HepG2 (cell line): ENCODE results near the gene FUOM. TPM values are rescaled to one million over a fixed set of nuclear protein-coding genes. Genes with fewer than 3 reads are reported as not detected.

Source experiments
- ATAC-seq: fragments of 200-7000 bp; cut with Tn5 transposase; 3 replicates; pipeline ENCODE4 v1.9.1; 2020; ENCODE audit warnings: mild to moderate bottlenecking, moderate library complexity
- BruUV-seq: library from RNA; stranded (reverse); fragments of 400-500 nt; replicated peaks from 2 replicates; lab custom pipeline; 2021; lab: Mats Ljungman, UMichigan
- CTCF ChIA-PET: fragments of 300-600 bp; formaldehyde crosslinking; extraction: SDS; loops from one replicate; lab custom pipeline; 2021; ENCODE audit warnings: low total read pairs, inconsistent platforms, low intra/inter-chr PET ratio; lab: Yijun Ruan, JAX
- POLR2A ChIA-PET: fragments of 350-600 bp; sonication (Branson Sonifier 250); formaldehyde crosslinking; loops from one replicate; lab custom pipeline; 2020; ENCODE audit warnings: antibody characterized with exemption, inconsistent platforms; lab: Yijun Ruan, JAX
- DNase-seq: peaks from one replicate; pipeline ENCODE4 v3.0.0-alpha.2; 2015; ENCODE audit warnings: low spot score
- FAIRE-seq: peaks from 3 replicates; lab custom pipeline; 2011; peaks lifted over from hg19 to GRCh38; lab: Jason Lieb, UNC
- H2AFZ ChIP-seq: one replicate; pipeline ENCODE4 v1.6.1; 2011; ENCODE audit warnings: low read length, inconsistent platforms
- H3K27ac ChIP-seq: fragments of 300-600 bp; 3 replicates; pipeline ENCODE4 v1.8.0; 2011; ENCODE audit warnings: mixed run types, mild to moderate bottlenecking, mixed read lengths, low read length, inconsistent platforms; ENCODE audit not compliant: insufficient read depth; ENCODE audit errors: extremely low read length
- H3K27me3 ChIP-seq, 2 experiments: fragments of 200-600 bp in 1 of 2; 2 replicates in 1 of 2; 3 replicates in 1 of 2; pipeline versions ENCODE4 v1.6.0 to v1.8.0; 2011; ENCODE audit warnings: low read length in 2 of 2, mild to moderate bottlenecking in 2 of 2, moderate library complexity in 2 of 2, inconsistent platforms in 1 of 2; ENCODE audit not compliant: insufficient read depth in 2 of 2, control insufficient read depth in 1 of 2
- H3K36me3 ChIP-seq, 2 experiments: fragments of 200-600 bp in 1 of 2; replicated peaks in 1 of 2; 2 replicates in 1 of 2; 3 replicates in 1 of 2; pipeline versions ENCODE4 v1.5.1 to v1.8.0; 2011; ENCODE audit warnings: low read length in 2 of 2, inconsistent platforms in 1 of 2; ENCODE audit not compliant: insufficient read depth in 2 of 2, control insufficient read depth in 1 of 2
- H3K4me1 ChIP-seq: 2 replicates; pipeline ENCODE4 v1.5.1; 2012; ENCODE audit warnings: low read length, inconsistent platforms; ENCODE audit not compliant: insufficient read depth
- H3K4me2 ChIP-seq: 2 replicates; pipeline ENCODE4 v1.6.0; 2011; ENCODE audit warnings: low read depth, low read length, inconsistent platforms
- H3K4me3 ChIP-seq, 3 experiments: fragments of 200-600 bp in 1 of 3; sonication (generic), shearing (Covaris generic) in 1 of 3; replicated peaks in 1 of 3; 2 replicates each; pipeline ENCODE4 v1.5.1; 2011 to 2016; ENCODE audit warnings: low read length in 3 of 3, inconsistent platforms in 2 of 3, low read depth in 2 of 3, mild to moderate bottlenecking in 2 of 3, control low read depth in 1 of 3, mixed read lengths in 1 of 3; ENCODE audit not compliant: insufficient read depth in 1 of 3
- H3K79me2 ChIP-seq: one replicate; pipeline ENCODE4 v1.6.1; 2011; ENCODE audit warnings: low read length, inconsistent platforms; ENCODE audit not compliant: insufficient read depth
- H3K9ac ChIP-seq: 2 replicates; pipeline ENCODE4 v1.6.0; 2011; ENCODE audit warnings: mild to moderate bottlenecking, low read depth, low read length, inconsistent platforms; ENCODE audit not compliant: insufficient read depth
- H3K9me3 ChIP-seq: 2 replicates; pipeline ENCODE4 v1.5.1; 2012; ENCODE audit warnings: mild to moderate bottlenecking, low read length
- H4K20me1 ChIP-seq: 2 replicates; pipeline ENCODE4 v1.6.0; 2011; ENCODE audit warnings: inconsistent platforms, mild to moderate bottlenecking, low read length, moderate library complexity; ENCODE audit not compliant: insufficient read depth
- EED ChIP-seq: sonication (generic); formaldehyde crosslinking; IDR thresholded peaks from 2 replicates; pipeline ENCODE4 v1.5.0; 2020; ENCODE audit warnings: mild to moderate bottlenecking, missing genetic modification reagents
- MEIS1 ChIP-seq: sonication (generic); formaldehyde crosslinking; IDR thresholded peaks from 2 replicates; pipeline ENCODE4 v1.9.0; 2021; ENCODE audit warnings: mild to moderate bottlenecking, missing genetic modification reagents, moderate library complexity, borderline replicate concordance
- NFKB2 ChIP-seq: sonication (generic); formaldehyde crosslinking; IDR thresholded peaks from 2 replicates; pipeline ENCODE4 v1.4.0; 2020; ENCODE audit warnings: missing genetic modification reagents, borderline replicate concordance
- NFKBIZ ChIP-seq: IDR thresholded peaks from 2 replicates; pipeline ENCODE4 v1.6.1; 2018; ENCODE audit warnings: missing genetic modification reagents, missing compliant biosample characterization
- TAF1 ChIP-seq: sonication (generic); formaldehyde crosslinking; IDR thresholded peaks from 2 replicates; pipeline ENCODE4 v1.4.0; 2020; ENCODE audit warnings: missing genetic modification reagents
- TBX2 ChIP-seq: sonication (generic); formaldehyde crosslinking; IDR thresholded peaks from 2 replicates; pipeline ENCODE4 v1.5.0; 2020; ENCODE audit warnings: missing genetic modification reagents, mild to moderate bottlenecking, borderline replicate concordance
- THAP7 ChIP-seq: sonication (generic); formaldehyde crosslinking; IDR thresholded peaks from 2 replicates; pipeline ENCODE4 v1.8.1; 2023; ENCODE audit warnings: mild to moderate bottlenecking, missing genetic modification reagents
- ZMAT3 ChIP-seq: sonication (generic); formaldehyde crosslinking; conservative IDR thresholded peaks from 2 replicates; pipeline ENCODE4 v1.7.0; 2021; ENCODE audit warnings: missing genetic modification reagents
- ZNF552 ChIP-seq: sonication (generic); formaldehyde crosslinking; IDR thresholded peaks from 2 replicates; pipeline ENCODE4 v1.9.0; 2022; ENCODE audit warnings: missing genetic modification reagents, mild to moderate bottlenecking, borderline replicate concordance
- ZNF800 ChIP-seq: sonication (generic); formaldehyde crosslinking; IDR thresholded peaks from 2 replicates; pipeline ENCODE4 v1.4.0; 2020; ENCODE audit warnings: missing genetic modification reagents
- ZNF883 ChIP-seq: sonication (generic); formaldehyde crosslinking; IDR thresholded peaks from 2 replicates; pipeline ENCODE4 v1.5.1; 2020; ENCODE audit warnings: mild to moderate bottlenecking, missing genetic modification reagents; ENCODE audit errors: not compliant biosample characterization
- WGBS: methylation state at CpG from one replicate; pipeline ENCODE4 v1.1.6; 2017; ENCODE audit warnings: low lambda C conversion rate; 5-methylcytosine and 5-hydroxymethylcytosine counted together
- in situ Hi-C: cut with HindIII; loops from 2 replicates; pipeline ENCODE4 v1.10.0; 2017; ENCODE audit warnings: low pct_unique_long_range_greater_than_20kb; ENCODE audit not compliant: extremely low pct_ligation_motif_present
- intact Hi-C: fragments of 100-400 bp; cut with micrococcal nuclease; formaldehyde crosslinking; loops from one replicate; pipeline ENCODE4 v1.10.0; 2022; ENCODE audit not compliant: unreplicated experiment
- polyA plus RNA-seq, 8 experiments: library from polyadenylated mRNA; depleted of rRNA in 3 of 8; stranded (reverse) in 7 of 8; unstranded in 1 of 8; fragments of >200 nt; fragmentation: Illumina TruSeq in 4 of 8; extraction: Trizol in 4 of 8; gene quantifications; 2 replicates each; pipeline versions ENCODE4 v1.2.1 to v1.2.3, GENCODE V29; 2011 to 2016; ENCODE audit warnings: low read depth in 4 of 8, missing spikeins in 1 of 8, mixed read lengths in 1 of 8; ENCODE audit not compliant: insufficient read depth in 1 of 8
- total RNA-seq, 5 experiments: library from RNA; depleted of rRNA; stranded (reverse); fragments of >200 nt; fragmentation: Illumina TruSeq; extraction: Trizol; gene quantifications; 2 replicates each; pipeline ENCODE4 v1.2.3, GENCODE V29; 2016; ENCODE audit warnings: low read depth in 1 of 5

FUOM gene
- total and polyA plus RNA-seq, 2 of the 13 experiments (the other 11 are each of a cell fraction or from before 2014, with no cell fraction given) = 27.5 to 60.4 TPM

- peak overlapping the region; percentile 53 to 81 (median 73) for H3K4me3 ChIP-seq
- peak; percentile 9 for ATAC-seq
Observed at GRCh38 chr10:133358925-133359310, 1.1 kb upstream of the FUOM start.

More at GRCh38 chr10:133358925-133359310, 1.1 kb upstream of the FUOM start:
- intact Hi-C loops = loop anchor here (2.0 kb wide), 1 partner anchor 14 kb away; the partner anchor contains the start of gene ECHS1
- Histone ChIP-seq H3K27ac (peak overlapping the region; percentile 86), H3K9me3 (no peaks in the 10 kb centered on the region), H4K20me1 (0 out of 2 replicates have a peak, but pooled peaks cover 5% of the 10 kb centered on the region), H3K4me2 (peak overlapping the region; percentile 95), H2AFZ (no peak overlapping the region), H3K27me3 (no peaks in the 10 kb centered on the region), H3K9ac (peak overlapping the region; percentile 74), H3K79me2 (peaks cover 12% of the 10 kb centered on the region), H3K4me1 (peaks cover 38% of the 10 kb centered on the region), H3K36me3 (peaks cover 8 to 30% of the 10 kb centered on the region in 2 experiments; a peak in 4 of 5 replicates)
- WGBS = 3% methylated on average over 7 of the region's 11 CpGs
- FAIRE-seq (no peak), DNase-seq (no peak)
- no TSS peak for BruUV-seq
- POLR2A ChIA-PET = interaction anchor here (1.1 to 5.8 kb wide), 10 partner anchors 9 to 35 kb away, joined by 3 to 124 read pairs (median 14); partner anchors contain the start of genes ECHS1, MTG1, PAOX and PRAP1
- CTCF ChIA-PET = no interaction called here
- TF ChIP-seq ZMAT3 (CRISPR knock-in tag) = 0 out of 2 replicates have a peak, but pooled peaks have one; percentile 2
- no peak for TF ChIP-seq EED (CRISPR knock-in tag)
- TF ChIP-seq MEIS1 = 0 out of 2 replicates have a peak, but pooled peaks have one; percentile 3
- peak; percentile 53; the same call in 1 of the 2 replicates for TF ChIP-seq THAP7 (CRISPR knock-in tag)
- 0 out of 2 replicates have a peak, but pooled peaks have one; percentile 8 for TF ChIP-seq NFKB2 (CRISPR knock-in tag)
- peak; percentile 17; the same call in 1 of the 2 replicates for TF ChIP-seq TAF1 (CRISPR knock-in tag)
- TF ChIP-seq TBX2 (CRISPR knock-in tag) = no peak
- 0 out of 2 replicates have a peak, but pooled peaks have one; percentile 0 for TF ChIP-seq ZNF800 (CRISPR knock-in tag)
- no peak for TF ChIP-seq ZNF552 (CRISPR knock-in tag)
- TF ChIP-seq ZNF883 (CRISPR knock-in tag) = no peak
- no peak for TF ChIP-seq NFKBIZ
- in situ Hi-C loops = no loop called here
